ENCODE results near the gene ARHGAP24. TPM values are rescaled to one million over a fixed set of nuclear protein-coding genes. Genes with fewer than 3 reads are reported as not detected.

The ARHGAP24 gene
- total RNA-seq, 4 donors from 2014 or later: 54.8 to 88.6 (median 62.6) TPM

DNA sequence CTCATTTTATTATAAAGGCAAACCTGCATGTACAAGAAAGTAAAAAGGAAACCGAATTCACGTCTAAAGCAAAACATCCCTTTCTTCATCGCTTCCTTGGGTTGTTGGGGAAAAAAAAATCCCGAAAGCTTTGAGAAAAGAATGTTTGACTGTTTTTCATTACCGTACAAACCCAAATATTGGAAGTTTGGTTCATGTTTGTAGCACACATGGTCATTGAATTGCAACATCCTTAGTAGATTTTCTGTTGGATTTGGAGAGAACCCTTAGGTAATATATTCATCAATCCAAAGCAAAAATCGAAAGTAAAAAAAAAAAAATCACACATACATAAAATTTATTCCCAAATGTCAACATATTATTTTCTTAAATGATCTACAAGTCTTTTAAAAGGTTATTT, 464.6 kb downstream of the ARHGAP24 start:
- TF ChIP-seq, protein P1, sequence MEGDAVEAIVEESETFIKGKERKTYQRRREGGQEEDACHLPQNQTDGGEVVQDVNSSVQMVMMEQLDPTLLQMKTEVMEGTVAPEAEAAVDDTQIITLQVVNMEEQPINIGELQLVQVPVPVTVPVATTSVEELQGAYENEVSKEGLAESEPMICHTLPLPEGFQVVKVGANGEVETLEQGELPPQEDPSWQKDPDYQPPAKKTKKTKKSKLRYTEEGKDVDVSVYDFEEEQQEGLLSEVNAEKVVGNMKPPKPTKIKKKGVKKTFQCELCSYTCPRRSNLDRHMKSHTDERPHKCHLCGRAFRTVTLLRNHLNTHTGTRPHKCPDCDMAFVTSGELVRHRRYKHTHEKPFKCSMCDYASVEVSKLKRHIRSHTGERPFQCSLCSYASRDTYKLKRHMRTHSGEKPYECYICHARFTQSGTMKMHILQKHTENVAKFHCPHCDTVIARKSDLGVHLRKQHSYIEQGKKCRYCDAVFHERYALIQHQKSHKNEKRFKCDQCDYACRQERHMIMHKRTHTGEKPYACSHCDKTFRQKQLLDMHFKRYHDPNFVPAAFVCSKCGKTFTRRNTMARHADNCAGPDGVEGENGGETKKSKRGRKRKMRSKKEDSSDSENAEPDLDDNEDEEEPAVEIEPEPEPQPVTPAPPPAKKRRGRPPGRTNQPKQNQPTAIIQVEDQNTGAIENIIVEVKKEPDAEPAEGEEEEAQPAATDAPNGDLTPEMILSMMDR (IDR thresholded peaks at IDR 0.05; ENCODE audit: low read depth): no peak

DNA sequence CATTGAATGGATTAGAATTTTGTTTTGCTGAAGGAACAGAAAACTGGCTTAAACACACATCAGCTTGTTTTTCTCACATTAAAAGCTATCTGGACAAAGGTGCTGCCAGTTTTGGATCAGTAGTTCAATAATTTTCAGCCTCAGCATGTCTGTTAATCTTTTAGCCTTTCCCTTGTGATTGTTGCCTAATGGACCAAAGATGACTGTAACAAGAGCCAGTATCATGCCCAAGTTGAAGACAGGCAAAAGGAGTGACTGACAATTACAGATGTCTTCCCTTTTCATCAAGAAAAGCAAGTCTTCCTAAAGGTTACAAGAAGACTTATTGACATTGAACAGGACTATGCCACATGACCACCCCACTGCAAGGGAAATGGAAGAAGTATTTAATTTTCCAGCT, 465.2 kb downstream of the ARHGAP24 start:
- TF ChIP-seq, protein P1 (IDR thresholded peaks at IDR 0.05; ENCODE audit: low read depth): no peak

DNA sequence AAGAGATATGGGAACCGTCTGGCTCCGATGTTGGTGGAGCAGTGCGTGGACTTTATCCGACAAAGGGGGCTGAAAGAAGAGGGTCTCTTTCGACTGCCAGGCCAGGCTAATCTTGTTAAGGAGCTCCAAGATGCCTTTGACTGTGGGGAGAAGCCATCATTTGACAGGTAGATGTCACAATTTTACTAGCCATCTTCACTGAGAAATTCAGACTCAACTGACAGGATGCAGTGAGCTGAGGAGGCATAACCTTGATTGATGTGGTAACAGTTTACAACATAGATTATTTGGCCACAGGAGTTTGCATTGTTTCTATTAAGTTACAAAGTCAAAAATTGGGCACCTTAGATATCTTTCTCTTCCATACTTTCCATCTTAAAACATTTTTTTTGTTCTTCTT, 467.2 kb downstream of the ARHGAP24 start:
- TF ChIP-seq, protein P1 (IDR thresholded peaks at IDR 0.05; ENCODE audit: low read depth): no peak

DNA sequence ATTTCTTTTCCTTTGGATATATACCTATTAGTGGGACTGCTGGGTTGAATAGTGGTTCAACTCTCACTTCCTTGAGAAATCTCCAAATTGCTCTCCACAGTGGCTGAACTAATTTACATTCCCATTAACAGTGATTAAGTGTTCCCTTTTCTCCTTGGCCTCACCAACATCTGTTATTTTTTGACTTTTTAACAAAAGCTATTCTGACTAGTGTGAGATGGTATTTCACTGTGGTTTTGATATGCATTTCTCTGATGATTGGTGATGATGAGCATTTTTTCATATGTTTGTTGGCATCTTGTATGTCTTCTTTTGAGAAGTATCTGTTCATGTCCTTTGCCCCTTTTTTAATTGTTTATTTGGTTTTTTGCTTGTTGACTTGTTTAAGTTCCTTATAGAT, 471.9 kb downstream of the ARHGAP24 start:
- TF ChIP-seq, protein P1 (IDR thresholded peaks at IDR 0.05; ENCODE audit: low read depth): no peak

DNA sequence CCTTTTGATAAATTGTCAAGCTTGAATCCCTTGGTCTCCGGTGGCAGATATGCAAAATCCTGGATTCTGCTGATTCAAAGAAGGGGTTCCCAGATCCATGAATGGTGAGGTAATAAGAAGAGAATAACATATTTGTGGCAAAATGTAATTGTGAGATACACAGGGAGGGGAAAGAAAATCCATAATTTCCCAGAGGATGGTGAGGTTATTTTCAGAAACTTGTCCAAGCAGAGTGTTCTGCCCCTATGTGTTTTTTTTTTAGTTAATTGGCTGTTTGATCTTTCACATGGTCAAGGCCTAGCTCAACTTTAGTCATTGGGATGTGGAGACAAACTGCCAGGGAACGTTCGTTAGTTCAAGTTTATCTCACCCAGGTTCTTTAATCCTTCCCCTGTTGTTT, 476.1 kb downstream of the ARHGAP24 start:
- TF ChIP-seq, protein P1 (IDR thresholded peaks at IDR 0.05; ENCODE audit: low read depth): no peak

DNA sequence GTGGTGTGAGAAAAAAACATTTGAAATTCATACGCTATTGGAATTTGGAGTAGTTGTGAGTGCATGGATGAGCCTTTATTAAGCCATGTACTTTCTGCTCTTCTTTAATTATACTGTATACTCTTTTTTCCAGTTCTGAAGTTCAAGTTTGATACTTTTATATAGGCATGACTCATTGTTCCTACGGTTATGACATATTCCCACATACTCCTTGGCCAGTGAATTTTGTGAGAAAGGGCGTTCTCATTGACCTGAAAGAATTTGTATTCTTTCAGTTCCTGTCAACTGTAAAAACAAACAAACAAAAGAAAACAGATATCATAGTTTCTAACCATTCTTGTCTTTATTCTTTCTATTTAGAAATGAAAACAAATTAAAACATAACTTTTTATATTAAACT, 477.6 kb downstream of the ARHGAP24 start:
- TF ChIP-seq, protein P1 (IDR thresholded peaks at IDR 0.05; ENCODE audit: low read depth): no peak

DNA sequence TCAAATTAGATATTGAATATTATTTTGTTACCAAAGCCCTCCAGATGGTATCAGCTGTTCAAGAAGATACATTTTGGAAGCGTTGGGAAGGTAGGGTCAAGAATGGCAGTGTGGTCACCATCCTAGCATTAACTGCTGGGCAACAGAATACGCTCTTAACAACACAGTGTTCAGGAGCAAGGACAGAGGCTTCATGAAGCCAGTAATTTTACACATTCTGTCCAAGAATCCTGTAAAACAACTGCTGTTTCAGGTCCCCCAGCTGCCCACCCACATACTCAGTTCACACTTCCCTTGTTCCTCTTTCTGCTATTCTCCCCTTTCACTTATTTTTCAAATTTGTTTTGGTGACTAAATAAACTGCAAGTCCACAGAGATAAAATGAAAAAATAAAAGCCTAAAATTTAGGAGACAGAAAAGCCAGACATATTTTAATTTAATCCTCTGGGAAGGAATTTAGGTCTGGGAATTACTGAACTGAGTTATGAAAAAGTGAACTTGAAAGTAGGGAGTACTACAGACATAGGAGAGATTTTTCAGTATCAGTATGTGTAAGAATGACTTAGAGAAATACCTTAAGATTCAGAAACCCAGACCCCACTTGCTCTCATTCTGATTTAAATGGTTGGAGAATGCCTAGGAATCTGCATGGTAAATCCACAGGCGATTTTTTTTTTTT, 478.2 kb downstream of the ARHGAP24 start:
- TF ChIP-seq, protein P1 (IDR thresholded peaks at IDR 0.05; ENCODE audit: low read depth): no peak

Measured in subcutaneous adipose tissue (tissue), 4 donors.